ENCODE data around the gene ZGPAT. TPM values are rescaled to one million over a fixed set of nuclear protein-coding genes. Genes with fewer than 3 reads are reported as not detected.
A peak's percentile ranks its signal among the peaks of the same experiment; 100 is the strongest.

The ZGPAT gene
- total RNA-seq, 1 experiment from 2014 or later, result 35.8 TPM

- BruUV-seq (replicated peaks), result TSS peak; percentile 72
- Histone ChIP-seq H3K36me3 (ENCODE audit: control insufficient read depth, insufficient read depth, low read length) (peaks cover 14% of the 10 kb centered on the region; the same call in 1 of the 2 replicates), H3K27me3 (ENCODE audit: control insufficient read depth, insufficient read depth, low read length) (no peaks in the 10 kb centered on the region), H3K4me3 (ENCODE audit: low read depth in 2 of 2, low read length in 2 of 2) (peak overlapping the region; percentile 76 to 90), H3K27ac (ENCODE audit: low read length) (peak overlapping the region; percentile 76), H3K9me3 (ENCODE audit: control insufficient read depth, insufficient read depth, low read depth, low read length) (no peaks in the 10 kb centered on the region), H3K4me1 (ENCODE audit: control insufficient read depth, insufficient read depth, low read length) (peaks cover 16% of the 10 kb centered on the region)
- ATAC-seq, result peak; percentile 31
- intact Hi-C loops (cut with micrococcal nuclease; ENCODE audit: unreplicated experiment) (no loop called here), in situ Hi-C loops (cut with HindIII; ENCODE audit: low pct_unique_long_range_greater_than_20kb, low sequenced_read_pairs) (no loop called here)
- ChIA-PET POLR2A (interaction anchor here (0.6 kb wide), 1 partner anchor 188 kb away, joined by 3 read pairs; no protein-coding TSS in a partner anchor), CTCF (interaction anchor here (0.7 kb wide), 1 partner anchor 157 kb away, joined by 5 read pairs; the partner anchor contains the start of gene TPD52L2)
- no peak for DNase-seq (ENCODE audit: low read depth, low spot score)
- TF ChIP-seq POLR2AphosphoS5 (IDR thresholded peaks at IDR 0.05; ENCODE audit: low read depth, low read length) (no peak), REST (IDR thresholded peaks at IDR 0.05; ENCODE audit: insufficient read depth in 1 of 2, low read depth in 2 of 2, low read length in 1 of 2) (no peak), SIN3A (IDR thresholded peaks at IDR 0.05; ENCODE audit: borderline replicate concordance, insufficient read depth, low read depth, low read length) (0 out of 2 replicates have a peak, but pooled peaks have one; percentile 48), TCF7L2 (IDR thresholded peaks at IDR 0.05; ENCODE audit: low read depth, low read length) (no peak), CTCF (IDR thresholded peaks at IDR 0.05) (no peak)
These were observed 686 bp downstream of the ZGPAT start for GRCh38 chr20:63708301-63709148.

GRCh38 chr20:63709149-63709527, 1.3 kb downstream of the ZGPAT start:
- peaks cover 14% of the 10 kb centered on the region; the same call in 1 of the 2 replicates for H3K36me3 ChIP-seq (ENCODE audit: control insufficient read depth, insufficient read depth, low read length)

More at GRCh38 chr20:63709149-63709527, 1.3 kb downstream of the ZGPAT start:
- Histone ChIP-seq H3K27ac (ENCODE audit: low read length) (peak overlapping the region; percentile 76), H3K4me3 (ENCODE audit: low read depth in 2 of 2, low read length in 2 of 2) (peak overlapping the region; percentile 76 to 90), H3K27me3 (ENCODE audit: control insufficient read depth, insufficient read depth, low read length) (no peaks in the 10 kb centered on the region), H3K9me3 (ENCODE audit: control insufficient read depth, insufficient read depth, low read depth, low read length) (no peaks in the 10 kb centered on the region), H3K4me1 (ENCODE audit: control insufficient read depth, insufficient read depth, low read length) (peaks cover 16% of the 10 kb centered on the region)
- BruUV-seq (replicated peaks), result no TSS peak
- CTCF ChIA-PET, result no interaction called here
- intact Hi-C loops (cut with micrococcal nuclease; ENCODE audit: unreplicated experiment), result no loop called here
- ATAC-seq (no peak), DNase-seq (ENCODE audit: low read depth, low spot score) (no peak)
- TF ChIP-seq CTCF (IDR thresholded peaks at IDR 0.05) (no peak), TCF7L2 (IDR thresholded peaks at IDR 0.05; ENCODE audit: low read depth, low read length) (no peak), POLR2AphosphoS5 (IDR thresholded peaks at IDR 0.05; ENCODE audit: low read depth, low read length) (no peak), SIN3A (IDR thresholded peaks at IDR 0.05; ENCODE audit: borderline replicate concordance, insufficient read depth, low read depth, low read length) (0 out of 2 replicates have a peak, but pooled peaks have one; percentile 0), REST (IDR thresholded peaks at IDR 0.05; ENCODE audit: insufficient read depth in 1 of 2, low read depth in 2 of 2, low read length in 1 of 2) (no peak)
- POLR2A ChIA-PET, result no interaction called here
- in situ Hi-C loops (cut with HindIII; ENCODE audit: low pct_unique_long_range_greater_than_20kb, low sequenced_read_pairs), result no loop called here

All from Panc1 (cell line).